K562 (cell line): ENCODE data around the gene UNC5C.

Source experiments
- ADNP ChIP-seq: fragments of 200-800 bp; sonication (Bioruptor generic); IDR thresholded peaks from 2 replicates; pipeline ENCODE4 v1.6.1; 2016; ENCODE audit warnings: missing genetic modification characterization, missing compliant biosample characterization
- BRF1 ChIP-seq: IDR thresholded peaks from 3 replicates; pipeline ENCODE4 v1.6.1; 2011; ENCODE audit warnings: borderline replicate concordance, mild to moderate bottlenecking; ENCODE audit not compliant: insufficient read length; ENCODE audit errors: extremely low read depth
- DACH1 ChIP-seq: fragments of 450-650 bp; IDR thresholded peaks from 2 replicates; pipeline ENCODE4 v1.6.1; 2018; ENCODE audit not compliant: partially characterized antibody
- HDAC2 ChIP-seq: fragments of 450-650 bp; IDR thresholded peaks from 2 replicates; pipeline ENCODE4 v1.6.1; 2016; ENCODE audit warnings: mild to moderate bottlenecking
- ZNF232 ChIP-seq: sonication (generic); formaldehyde crosslinking; IDR thresholded peaks from 2 replicates; pipeline ENCODE4 v1.8.0; 2022; ENCODE audit warnings: mild to moderate bottlenecking, missing genetic modification reagents
- TF ChIP-seq, protein P1 (sequence below), 3 experiments: IDR thresholded peaks in 2 of 3; conservative IDR thresholded peaks in 1 of 3; 2 replicates each; pipeline ENCODE4 v1.5.1; 2011 to 2012; ENCODE audit warnings: low read length in 3 of 3, mild to moderate bottlenecking in 3 of 3, control low read depth in 2 of 3, improper control_type of control experiment in 1 of 3, inconsistent platforms in 1 of 3, low read depth in 1 of 3, mixed read lengths in 1 of 3, moderate library complexity in 1 of 3; ENCODE audit not compliant: insufficient read depth in 2 of 3

DNA sequence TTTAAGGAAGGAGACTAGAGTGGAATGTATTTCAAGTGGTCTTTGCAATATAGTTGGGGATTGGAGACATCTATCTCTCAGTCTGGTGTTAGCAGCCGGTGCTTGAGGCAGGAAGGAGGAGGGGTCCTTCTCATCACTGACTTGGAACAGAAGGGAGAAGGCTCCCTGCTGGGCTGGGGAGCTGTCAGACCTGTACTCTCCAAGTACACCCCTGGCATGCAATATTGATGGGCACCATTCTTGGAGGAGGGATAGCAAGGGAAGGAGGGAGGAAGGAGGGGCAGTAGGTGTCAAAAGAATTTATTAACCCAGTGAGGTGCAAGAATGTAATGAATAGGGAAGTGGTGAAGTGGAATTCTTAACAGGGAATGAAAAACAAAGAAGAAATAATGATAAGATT lies 338.8 kb downstream of the UNC5C start:
- TF ChIP-seq HDAC2 (no peak), BRF1 (no peak), ADNP (no peak), DACH1 (no peak), ZNF232 (no peak)
- TF ChIP-seq, protein P1, sequence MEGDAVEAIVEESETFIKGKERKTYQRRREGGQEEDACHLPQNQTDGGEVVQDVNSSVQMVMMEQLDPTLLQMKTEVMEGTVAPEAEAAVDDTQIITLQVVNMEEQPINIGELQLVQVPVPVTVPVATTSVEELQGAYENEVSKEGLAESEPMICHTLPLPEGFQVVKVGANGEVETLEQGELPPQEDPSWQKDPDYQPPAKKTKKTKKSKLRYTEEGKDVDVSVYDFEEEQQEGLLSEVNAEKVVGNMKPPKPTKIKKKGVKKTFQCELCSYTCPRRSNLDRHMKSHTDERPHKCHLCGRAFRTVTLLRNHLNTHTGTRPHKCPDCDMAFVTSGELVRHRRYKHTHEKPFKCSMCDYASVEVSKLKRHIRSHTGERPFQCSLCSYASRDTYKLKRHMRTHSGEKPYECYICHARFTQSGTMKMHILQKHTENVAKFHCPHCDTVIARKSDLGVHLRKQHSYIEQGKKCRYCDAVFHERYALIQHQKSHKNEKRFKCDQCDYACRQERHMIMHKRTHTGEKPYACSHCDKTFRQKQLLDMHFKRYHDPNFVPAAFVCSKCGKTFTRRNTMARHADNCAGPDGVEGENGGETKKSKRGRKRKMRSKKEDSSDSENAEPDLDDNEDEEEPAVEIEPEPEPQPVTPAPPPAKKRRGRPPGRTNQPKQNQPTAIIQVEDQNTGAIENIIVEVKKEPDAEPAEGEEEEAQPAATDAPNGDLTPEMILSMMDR (IDR thresholded peaks at IDR 0.05 in 2 of 3, conservative IDR thresholded peaks at IDR 0.05 in 1 of 3; ENCODE audit: insufficient read depth in 2 of 3, low read depth in 1 of 3, low read length in 3 of 3): no peak
